ENCODE results near the gene PVALEF. TPM values are rescaled to one million over a fixed set of nuclear protein-coding genes. Genes with fewer than 3 reads are reported as not detected.

PVALEF gene
- polyA plus RNA-seq, 1 of the 3 experiments (the other 2 are of a cell fraction): not detected

DNA sequence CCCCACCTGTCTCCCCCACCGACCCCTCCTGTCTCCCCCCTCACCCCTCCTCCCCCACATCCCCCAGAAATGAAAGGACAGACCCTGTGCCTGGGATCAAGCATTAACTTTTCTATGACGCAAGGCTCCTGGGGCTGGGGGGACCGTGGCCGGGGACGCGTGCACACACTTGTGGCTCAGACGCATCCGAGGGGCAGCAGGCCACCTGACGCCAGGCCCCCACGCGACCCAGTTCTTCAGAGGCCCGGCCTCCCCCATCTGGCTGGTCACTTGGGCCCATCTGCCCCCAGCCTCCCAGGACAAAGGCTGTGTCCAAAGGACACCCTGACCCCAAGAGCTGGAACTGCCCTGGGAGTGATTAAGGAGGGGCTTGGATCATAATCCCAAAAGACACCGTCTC lies 14.0 kb upstream of the PVALEF start:
- Histone ChIP-seq H3K36me3 (replicated peaks in 1 of 2; ENCODE audit: control insufficient read depth in 1 of 2, insufficient read depth in 2 of 2, low read length in 1 of 2) (no peaks in the 10 kb centered on the region), H3K4me1 (ENCODE audit: control insufficient read depth in 1 of 2, insufficient read depth in 2 of 2, low read depth in 1 of 2, low read length in 1 of 2) (no peaks in the 10 kb centered on the region), H2AFZ (ENCODE audit: low read depth) (no peak overlapping the region), H4K20me1 (ENCODE audit: insufficient read depth) (no peaks in the 10 kb centered on the region), H3K27ac (ENCODE audit: low read depth in 2 of 2, low read length in 1 of 2) (no peak overlapping the region), H3K9me2 (no peaks in the 10 kb centered on the region), H3K79me2 (ENCODE audit: insufficient read depth) (no peaks in the 10 kb centered on the region), H3K9me3 (no peaks in the 10 kb centered on the region), H3K4me3 (ENCODE audit: low read depth in 2 of 2, low read length in 1 of 2) (no peak overlapping the region), H3K9ac (no peak overlapping the region), H3F3A (replicated peaks; ENCODE audit: insufficient read depth) (no peaks in the 10 kb centered on the region), H3K4me2 (no peak overlapping the region), H3K27me3 (ENCODE audit: insufficient read depth) (no peaks in the 10 kb centered on the region; the same call in 1 of the 2 replicates)
- POLR2A ChIA-PET: no interaction called here
- DNase-seq: peak; percentile 40
- CTCF ChIA-PET: interaction anchor here (6.8 kb wide), 1 partner anchor 8 kb away, joined by 61 read pairs; no protein-coding TSS in a partner anchor
- WGBS (ENCODE audit: low lambda C conversion rate): 95% methylated on average over 7 of the region's 13 CpGs
- TF ChIP-seq CTCF (IDR thresholded peaks at IDR 0.05) (no peak), TCF12 (IDR thresholded peaks at IDR 0.05) (no peak), GABPA (IDR thresholded peaks at IDR 0.05; ENCODE audit: low read depth) (no peak), TAF1 (IDR thresholded peaks at IDR 0.05; ENCODE audit: borderline replicate concordance, low read depth, low read length) (no peak), RAD21 (IDR thresholded peaks at IDR 0.05; ENCODE audit: low read length) (no peak), FOXM1 (IDR thresholded peaks at IDR 0.05; ENCODE audit: low read depth) (no peak), TEAD4 (IDR thresholded peaks at IDR 0.05; ENCODE audit: borderline replicate concordance, insufficient read depth) (no peak), FOXJ3 (CRISPR knock-in tag; IDR thresholded peaks at IDR 0.05) (no peak), YY1 (IDR thresholded peaks at IDR 0.05; ENCODE audit: low read depth) (no peak), USF1 (IDR thresholded peaks at IDR 0.05; ENCODE audit: borderline replicate concordance, low read depth) (no peak), POLR2AphosphoS5 (IDR thresholded peaks at IDR 0.05; ENCODE audit: low read depth, low read length) (no peak), MEF2A (IDR thresholded peaks at IDR 0.05; ENCODE audit: borderline replicate concordance, low read depth) (no peak)
- TF ChIP-seq, protein P1, sequence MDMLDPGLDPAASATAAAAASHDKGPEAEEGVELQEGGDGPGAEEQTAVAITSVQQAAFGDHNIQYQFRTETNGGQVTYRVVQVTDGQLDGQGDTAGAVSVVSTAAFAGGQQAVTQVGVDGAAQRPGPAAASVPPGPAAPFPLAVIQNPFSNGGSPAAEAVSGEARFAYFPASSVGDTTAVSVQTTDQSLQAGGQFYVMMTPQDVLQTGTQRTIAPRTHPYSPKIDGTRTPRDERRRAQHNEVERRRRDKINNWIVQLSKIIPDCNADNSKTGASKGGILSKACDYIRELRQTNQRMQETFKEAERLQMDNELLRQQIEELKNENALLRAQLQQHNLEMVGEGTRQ (IDR thresholded peaks at IDR 0.05; ENCODE audit: borderline replicate concordance, low read depth, low read length): no peak

- Histone ChIP-seq H4K20me1 (ENCODE audit: insufficient read depth) (no peaks in the 10 kb centered on the region), H3K27me3 (ENCODE audit: insufficient read depth) (no peaks in the 10 kb centered on the region; the same call in 1 of the 2 replicates), H3K9me3 (no peaks in the 10 kb centered on the region), H3K4me3 (ENCODE audit: low read depth in 2 of 2, low read length in 1 of 2) (no peak overlapping the region), H3K4me2 (no peak overlapping the region), H3K9me2 (no peaks in the 10 kb centered on the region), H3F3A (replicated peaks; ENCODE audit: insufficient read depth) (no peaks in the 10 kb centered on the region), H3K9ac (no peak overlapping the region), H3K36me3 (replicated peaks in 1 of 2; ENCODE audit: control insufficient read depth in 1 of 2, insufficient read depth in 2 of 2, low read length in 1 of 2) (no peaks in the 10 kb centered on the region), H2AFZ (ENCODE audit: low read depth) (no peak overlapping the region), H3K4me1 (ENCODE audit: control insufficient read depth in 1 of 2, insufficient read depth in 2 of 2, low read depth in 1 of 2, low read length in 1 of 2) (no peaks in the 10 kb centered on the region), H3K79me2 (ENCODE audit: insufficient read depth) (no peaks in the 10 kb centered on the region), H3K27ac (ENCODE audit: low read depth in 2 of 2, low read length in 1 of 2) (no peak overlapping the region)
- CTCF ChIA-PET: interaction anchor here (0.8 to 6.8 kb wide), 4 partner anchors 9 to 102 kb away, joined by 4 to 61 read pairs (median 6); partner anchors contain the start of genes AATK and PVALEF
- POLR2A ChIA-PET: interaction anchor here (0.7 kb wide), 1 partner anchor 78 kb away, joined by 3 read pairs; no protein-coding TSS in a partner anchor
- WGBS (ENCODE audit: low lambda C conversion rate): 78% methylated on average over 8 of the region's 8 CpGs
- DNase-seq: no peak
- TF ChIP-seq RXRA (IDR thresholded peaks at IDR 0.05; ENCODE audit: borderline replicate concordance, low read depth) (no peak), NRF1 (IDR thresholded peaks at IDR 0.05; ENCODE audit: low read depth, low read length) (no peak), RCOR1 (IDR thresholded peaks at IDR 0.05; ENCODE audit: low read length) (no peak), CTCF (IDR thresholded peaks at IDR 0.05) (no peak), MAX (IDR thresholded peaks at IDR 0.05; ENCODE audit: low read depth) (no peak)
- TF ChIP-seq, protein P2, sequence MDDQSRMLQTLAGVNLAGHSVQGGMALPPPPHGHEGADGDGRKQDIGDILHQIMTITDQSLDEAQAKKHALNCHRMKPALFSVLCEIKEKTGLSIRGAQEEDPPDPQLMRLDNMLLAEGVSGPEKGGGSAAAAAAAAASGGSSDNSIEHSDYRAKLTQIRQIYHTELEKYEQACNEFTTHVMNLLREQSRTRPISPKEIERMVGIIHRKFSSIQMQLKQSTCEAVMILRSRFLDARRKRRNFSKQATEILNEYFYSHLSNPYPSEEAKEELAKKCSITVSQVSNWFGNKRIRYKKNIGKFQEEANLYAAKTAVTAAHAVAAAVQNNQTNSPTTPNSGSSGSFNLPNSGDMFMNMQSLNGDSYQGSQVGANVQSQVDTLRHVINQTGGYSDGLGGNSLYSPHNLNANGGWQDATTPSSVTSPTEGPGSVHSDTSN (IDR thresholded peaks at IDR 0.05): no peak
These were observed 12.9 kb upstream of the PVALEF start for GRCh38 chr17:81152288-81152828.
